ENCODE results near the gene PSMG1. TPM values are rescaled to one million over a fixed set of nuclear protein-coding genes. Genes with fewer than 3 reads are reported as not detected.

PSMG1 gene
- polyA plus RNA-seq, 1 experiment: 21.9 TPM

DNA sequence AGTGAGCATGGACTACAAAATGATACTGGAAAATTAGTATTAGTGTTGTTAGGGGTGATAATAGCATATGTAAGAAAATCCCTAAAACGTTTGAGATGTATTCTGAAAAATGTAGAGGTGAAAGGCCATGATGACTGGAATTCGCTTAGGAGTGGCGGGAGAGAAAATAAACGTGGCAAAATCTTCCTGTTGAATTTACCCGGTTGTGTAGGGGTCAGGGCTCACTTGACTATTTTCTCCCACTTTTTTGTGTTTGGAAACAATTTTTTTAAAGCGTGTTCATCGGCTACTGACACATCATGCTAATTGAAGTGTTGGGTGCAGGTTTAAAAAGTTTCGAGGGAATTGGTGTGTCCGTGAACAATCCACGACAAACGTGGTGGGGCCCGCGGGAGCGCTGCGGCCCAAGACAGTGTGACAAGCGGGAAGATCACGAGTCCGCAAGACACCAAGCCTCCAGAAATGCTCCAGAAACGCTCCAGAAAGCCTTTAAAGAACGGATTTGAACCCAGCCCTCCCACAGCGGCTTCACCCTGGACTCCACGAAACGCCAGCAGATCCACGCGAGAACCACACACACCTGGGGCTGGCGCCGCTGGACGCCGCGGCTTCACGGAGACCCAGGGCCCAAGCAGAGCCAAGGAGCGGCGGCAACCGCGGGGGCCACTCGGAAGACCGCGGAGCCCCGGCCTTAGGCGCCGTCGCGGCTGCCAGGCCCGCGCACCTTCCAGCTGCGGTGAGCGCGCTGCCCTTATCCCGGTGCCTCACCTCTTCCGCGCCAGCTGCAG is 573 bp downstream of the PSMG1 start:
- Histone ChIP-seq H3K36me3 (ENCODE audit: control insufficient read depth, insufficient read depth, low read length) (no peaks in the 10 kb centered on the region), H3K27me3 (ENCODE audit: control insufficient read depth, insufficient read depth, low read length) (no peaks in the 10 kb centered on the region), H3K4me3 (ENCODE audit: low read depth, low read length) (peak overlapping the region; percentile 97)
- no peak for DNase-seq (ENCODE audit: low read depth)
- TF ChIP-seq, protein P1, sequence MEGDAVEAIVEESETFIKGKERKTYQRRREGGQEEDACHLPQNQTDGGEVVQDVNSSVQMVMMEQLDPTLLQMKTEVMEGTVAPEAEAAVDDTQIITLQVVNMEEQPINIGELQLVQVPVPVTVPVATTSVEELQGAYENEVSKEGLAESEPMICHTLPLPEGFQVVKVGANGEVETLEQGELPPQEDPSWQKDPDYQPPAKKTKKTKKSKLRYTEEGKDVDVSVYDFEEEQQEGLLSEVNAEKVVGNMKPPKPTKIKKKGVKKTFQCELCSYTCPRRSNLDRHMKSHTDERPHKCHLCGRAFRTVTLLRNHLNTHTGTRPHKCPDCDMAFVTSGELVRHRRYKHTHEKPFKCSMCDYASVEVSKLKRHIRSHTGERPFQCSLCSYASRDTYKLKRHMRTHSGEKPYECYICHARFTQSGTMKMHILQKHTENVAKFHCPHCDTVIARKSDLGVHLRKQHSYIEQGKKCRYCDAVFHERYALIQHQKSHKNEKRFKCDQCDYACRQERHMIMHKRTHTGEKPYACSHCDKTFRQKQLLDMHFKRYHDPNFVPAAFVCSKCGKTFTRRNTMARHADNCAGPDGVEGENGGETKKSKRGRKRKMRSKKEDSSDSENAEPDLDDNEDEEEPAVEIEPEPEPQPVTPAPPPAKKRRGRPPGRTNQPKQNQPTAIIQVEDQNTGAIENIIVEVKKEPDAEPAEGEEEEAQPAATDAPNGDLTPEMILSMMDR (IDR thresholded peaks at IDR 0.05; ENCODE audit: insufficient read depth, low read depth, low read length): no peak
- ChIA-PET CTCF (interaction anchor here (0.6 to 1.0 kb wide), 3 partner anchors 44 to 205 kb away, joined by 3 to 4 read pairs (median 3); no protein-coding TSS in a partner anchor), POLR2A (interaction anchor here (0.6 kb wide), 1 partner anchor 79 kb away, joined by 4 read pairs; no protein-coding TSS in a partner anchor)

DNA sequence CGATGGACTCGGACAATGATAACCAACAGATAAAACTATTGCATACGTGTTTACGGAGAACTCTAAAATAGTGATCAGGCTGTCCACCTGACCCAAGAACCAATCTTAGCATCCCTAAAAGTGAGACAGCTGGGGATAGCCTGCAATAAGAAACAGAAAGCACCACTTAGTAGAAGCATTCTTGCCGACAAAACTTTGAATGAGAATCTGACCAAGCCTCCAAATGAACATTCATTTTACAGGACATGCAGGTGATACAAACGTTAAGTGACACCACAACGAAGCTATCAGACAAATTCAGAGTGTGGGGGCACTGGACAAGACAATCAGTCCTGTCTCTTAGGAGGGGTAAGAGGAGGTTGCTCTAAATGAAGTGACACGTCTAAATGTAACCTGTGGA is 1.2 kb downstream of the PSMG1 start:
- POLR2A ChIA-PET: no interaction called here
- CTCF ChIA-PET: interaction anchor here (1.0 to 1.4 kb wide), 2 partner anchors 44 to 826 kb away, joined by 3 to 4 read pairs; no protein-coding TSS in a partner anchor
- H3K36me3 ChIP-seq (ENCODE audit: control insufficient read depth, insufficient read depth, low read length): no peaks in the 10 kb centered on the region
- TF ChIP-seq, protein P1 (IDR thresholded peaks at IDR 0.05; ENCODE audit: insufficient read depth, low read depth, low read length): no peak
- no peak for DNase-seq (ENCODE audit: low read depth)
- no peaks in the 10 kb centered on the region for H3K27me3 ChIP-seq (ENCODE audit: control insufficient read depth, insufficient read depth, low read length)
- H3K4me3 ChIP-seq (ENCODE audit: low read depth, low read length): peak overlapping the region; percentile 97

DNA sequence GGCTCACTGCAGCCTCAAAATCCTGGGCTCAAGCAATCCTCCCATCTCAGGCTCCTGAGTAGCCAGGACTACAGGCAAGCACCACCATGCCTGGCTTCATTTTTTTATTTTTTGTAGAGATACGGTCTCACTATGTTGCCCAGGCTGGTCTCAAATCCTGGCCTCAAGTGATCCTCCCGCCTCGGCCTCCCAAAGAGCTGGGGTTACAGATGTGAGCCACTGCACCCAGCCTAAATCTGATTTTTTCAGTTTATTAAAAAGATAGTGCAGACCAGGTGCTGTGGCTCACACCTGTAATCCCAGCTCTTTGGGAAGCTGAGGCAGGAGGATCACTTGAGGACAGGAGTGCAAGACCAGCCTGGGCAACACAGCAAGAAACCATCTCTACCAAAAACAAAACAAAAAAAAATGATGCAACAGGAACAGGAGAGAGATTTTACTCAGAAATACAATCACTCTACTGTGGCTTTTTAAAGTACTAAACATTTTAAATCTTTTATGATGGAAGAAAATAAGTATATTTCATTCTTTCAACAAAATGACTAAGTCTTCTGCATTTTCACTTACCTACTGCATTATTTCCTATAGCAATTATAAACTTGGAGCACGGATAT is 1.9 kb downstream of the PSMG1 start:
- TF ChIP-seq, protein P1 (IDR thresholded peaks at IDR 0.05; ENCODE audit: insufficient read depth, low read depth, low read length): no peak
- CTCF ChIA-PET: interaction anchor here (0.6 to 1.4 kb wide), 5 partner anchors 17 to 826 kb away, joined by 3 to 4 read pairs (median 3); no protein-coding TSS in a partner anchor
- no peaks in the 10 kb centered on the region for H3K36me3 ChIP-seq (ENCODE audit: control insufficient read depth, insufficient read depth, low read length)
- H3K27me3 ChIP-seq (ENCODE audit: control insufficient read depth, insufficient read depth, low read length): no peaks in the 10 kb centered on the region
- no peak for DNase-seq (ENCODE audit: low read depth)
- H3K4me3 ChIP-seq (ENCODE audit: low read depth, low read length): no peak overlapping the region
- POLR2A ChIA-PET: no interaction called here

DNA sequence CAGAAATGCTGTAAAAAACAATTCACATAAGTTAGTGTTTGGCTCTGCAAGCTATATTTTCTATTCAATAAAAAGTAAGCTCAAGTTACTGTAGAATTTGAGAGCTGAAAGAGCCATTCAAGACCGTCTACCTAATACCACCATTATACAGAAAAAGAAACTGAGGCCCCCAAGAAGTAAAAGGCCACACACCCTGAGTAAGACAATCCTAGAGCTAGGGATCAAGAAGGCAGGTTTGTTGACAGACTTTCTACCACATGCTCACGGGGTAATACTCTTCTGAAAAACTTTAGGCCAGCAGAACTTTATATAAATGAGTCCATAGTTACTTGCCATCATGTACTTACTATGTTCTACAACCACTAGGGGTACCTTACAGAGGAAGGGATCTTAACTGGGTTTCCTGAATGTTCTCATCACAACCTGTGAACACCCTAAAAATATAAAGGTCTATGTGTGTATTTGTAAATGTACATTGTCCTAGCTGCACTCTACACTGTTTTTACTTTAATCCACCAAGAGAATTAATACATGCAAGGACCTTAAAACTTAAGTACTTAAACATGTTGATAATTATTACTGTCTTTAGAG is 2.7 kb downstream of the PSMG1 start:
- H3K36me3 ChIP-seq (ENCODE audit: control insufficient read depth, insufficient read depth, low read length): 0 out of 2 replicates have a peak, but pooled peaks cover 2% of the 10 kb centered on the region
- DNase-seq (ENCODE audit: low read depth): no peak
- CTCF ChIA-PET: interaction anchor here (1.2 to 1.4 kb wide), 3 partner anchors 18 to 825 kb away, joined by 3 to 4 read pairs (median 3); no protein-coding TSS in a partner anchor
- no peaks in the 10 kb centered on the region for H3K27me3 ChIP-seq (ENCODE audit: control insufficient read depth, insufficient read depth, low read length)
- H3K4me3 ChIP-seq (ENCODE audit: low read depth, low read length): no peak overlapping the region
- POLR2A ChIA-PET: no interaction called here
- TF ChIP-seq, protein P1 (IDR thresholded peaks at IDR 0.05; ENCODE audit: insufficient read depth, low read depth, low read length): peak; percentile 27

DNA sequence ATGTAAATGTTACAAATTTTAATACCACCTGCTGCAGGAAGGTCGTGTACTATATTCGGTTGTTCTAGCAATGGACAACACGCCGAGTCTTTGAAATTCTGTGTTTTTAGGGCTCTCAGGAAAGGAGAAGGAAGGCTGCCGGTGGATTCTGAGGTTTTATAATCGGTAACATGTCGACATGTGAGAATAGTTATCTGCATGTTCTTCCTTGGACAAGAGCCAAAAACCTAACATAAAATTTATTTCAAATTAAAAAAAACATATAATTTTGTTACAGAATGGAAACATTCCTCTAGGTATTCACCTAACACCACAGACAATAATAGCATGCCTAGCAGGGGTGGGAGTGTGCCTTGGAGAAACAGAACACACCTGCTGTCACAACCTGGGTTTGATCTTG is 4.8 kb downstream of the PSMG1 start:
- POLR2A ChIA-PET: no interaction called here
- no peaks in the 10 kb centered on the region for H3K27me3 ChIP-seq (ENCODE audit: control insufficient read depth, insufficient read depth, low read length)
- DNase-seq (ENCODE audit: low read depth): no peak
- CTCF ChIA-PET: interaction anchor here (2.5 kb wide), 1 partner anchor 41 kb away, joined by 11 read pairs; no protein-coding TSS in a partner anchor
- peaks cover 5% of the 10 kb centered on the region for H3K36me3 ChIP-seq (ENCODE audit: control insufficient read depth, insufficient read depth, low read length)
- H3K4me3 ChIP-seq (ENCODE audit: low read depth, low read length): no peak overlapping the region
- TF ChIP-seq, protein P1 (IDR thresholded peaks at IDR 0.05; ENCODE audit: insufficient read depth, low read depth, low read length): no peak

All from BJ (cell line).